Nephron (organoid): ENCODE measurements around the gene TTLL8.
A peak's percentile ranks its signal among the peaks of the same experiment; 100 is the strongest.

Experiments
- H3K27ac Mint-ChIP-seq, 3 experiments: 2 replicates each; pipeline ENCODE4 v1.8.0; 2020; ENCODE audit warnings: mixed read lengths in 3 of 3, mild to moderate bottlenecking in 2 of 3, moderate library complexity in 1 of 3
- H3K27me3 Mint-ChIP-seq: 2 replicates; pipeline ENCODE4 v1.8.0; 2021; ENCODE audit warnings: low read depth, mild to moderate bottlenecking, moderate library complexity, mixed read lengths
- H3K36me3 Mint-ChIP-seq: 2 replicates; pipeline ENCODE4 v1.8.0; 2020; ENCODE audit warnings: low read depth, mixed read lengths
- H3K4me1 Mint-ChIP-seq: 2 replicates; pipeline ENCODE4 v1.8.0; 2020; ENCODE audit warnings: mixed read lengths
- H3K4me3 Mint-ChIP-seq, 3 experiments: 2 replicates each; pipeline ENCODE4 v1.8.0; 2020; ENCODE audit warnings: mild to moderate bottlenecking in 3 of 3, mixed read lengths in 3 of 3, moderate library complexity in 2 of 3
- H3K9me3 Mint-ChIP-seq: 2 replicates; pipeline ENCODE4 v1.8.0; 2020; ENCODE audit warnings: mixed read lengths
- CTCF ChIP-seq, 3 experiments: fragments of 200-600 bp; sonication (generic); IDR thresholded peaks; one replicate each; pipeline ENCODE4 v1.5.0; 2021; ENCODE audit warnings: antibody characterized with exemption in 3 of 3; ENCODE audit not compliant: unreplicated experiment in 3 of 3

Gene TTLL8

GRCh38 chr22:50002791-50003190 lies 55.3 kb downstream of the TTLL8 start:
- H3K9me3 Mint-ChIP-seq, result no peaks in the 10 kb centered on the region
- TF ChIP-seq CTCF (IDR thresholded peaks at IDR 0.05; ENCODE audit: unreplicated experiment in 3 of 3), result no peak
- H3K4me1 Mint-ChIP-seq, result peaks cover 16% of the 10 kb centered on the region
- no peak overlapping the region for H3K27ac Mint-ChIP-seq
- peaks cover 58% of the 10 kb centered on the region for H3K27me3 Mint-ChIP-seq
- no peaks in the 10 kb centered on the region for H3K36me3 Mint-ChIP-seq
- H3K4me3 Mint-ChIP-seq, result no peak overlapping the region

GRCh38 chr22:50001388-50002231 lies 56.5 kb downstream of the TTLL8 start:
- peaks cover 16% of the 10 kb centered on the region for H3K4me1 Mint-ChIP-seq
- no peaks in the 10 kb centered on the region for H3K9me3 Mint-ChIP-seq
- peaks cover 58% of the 10 kb centered on the region for H3K27me3 Mint-ChIP-seq
- TF ChIP-seq CTCF (IDR thresholded peaks at IDR 0.05; ENCODE audit: unreplicated experiment in 3 of 3), result no peak
- no peaks in the 10 kb centered on the region for H3K36me3 Mint-ChIP-seq
- H3K4me3 Mint-ChIP-seq, result no peak overlapping the region
- H3K27ac Mint-ChIP-seq, result no peak overlapping the region

- Mint-ChIP-seq H3K36me3 (no peaks in the 10 kb centered on the region), H3K27me3 (peaks cover 54% of the 10 kb centered on the region), H3K4me3 (no peak overlapping the region), H3K4me1 (peaks cover 16% of the 10 kb centered on the region), H3K9me3 (no peaks in the 10 kb centered on the region), H3K27ac (no peak overlapping the region)
- TF ChIP-seq CTCF (IDR thresholded peaks at IDR 0.05; ENCODE audit: unreplicated experiment in 3 of 3), result no peak
These were observed 57.3 kb downstream of the TTLL8 start for GRCh38 chr22:50000587-50001387.

- Mint-ChIP-seq H3K36me3 (no peaks in the 10 kb centered on the region), H3K4me1 (peaks cover 16% of the 10 kb centered on the region), H3K27ac (no peak overlapping the region), H3K4me3 (no peak overlapping the region), H3K9me3 (no peaks in the 10 kb centered on the region), H3K27me3 (peaks cover 51% of the 10 kb centered on the region)
- no peak for TF ChIP-seq CTCF (IDR thresholded peaks at IDR 0.05; ENCODE audit: unreplicated experiment in 3 of 3)
These were observed 58.0 kb downstream of the TTLL8 start for GRCh38 chr22:49999946-50000586.

- H3K9me3 Mint-ChIP-seq, result no peaks in the 10 kb centered on the region
- no peak for TF ChIP-seq CTCF (IDR thresholded peaks at IDR 0.05; ENCODE audit: unreplicated experiment in 3 of 3)
- peak overlapping the region in 2 of 3 experiments; percentile 32 to 41 for H3K4me3 Mint-ChIP-seq
- no peaks in the 10 kb centered on the region for H3K36me3 Mint-ChIP-seq
- H3K27ac Mint-ChIP-seq, result no peak overlapping the region
- H3K4me1 Mint-ChIP-seq, result peaks cover 16% of the 10 kb centered on the region
- H3K27me3 Mint-ChIP-seq, result peaks cover 46% of the 10 kb centered on the region
These were observed 58.8 kb downstream of the TTLL8 start for GRCh38 chr22:49999063-49999945.
